Activated CD4-positive, alpha-beta T cell treated with anti-CD3 and anti-CD28 coated beads for 1 hour (primary cell): ENCODE measurements around the gene RITA1.
A peak's percentile ranks its signal among the peaks of the same experiment; 100 is the strongest.
"Not testable (repeated sequence)": the region's sequence is repeated elsewhere in the genome, so short reads cannot be mapped to it uniquely, and the experiment has no call there.

ENCODE experiments used
- DNase-seq: peaks from one replicate; pipeline ENCODE4 v3.0.0-alpha.2; 2020

Gene RITA1

GRCh38 chr12:113185180-113186032 lies at the start of gene RITA1, which contains the start of gene DDX54:
RITA1 (plus strand) TSS chr12:113185721; CDS start chr12:113186747, 1,026 bp downstream.
DDX54 (minus strand) TSS chr12:113185478; CDS start chr12:113185451, 27 bp downstream.
- peak; percentile 70 for DNase-seq

- peak; percentile 51 for DNase-seq
These were observed 49.2 kb upstream of the RITA1 start for GRCh38 chr12:113136128-113136989.

GRCh38 chr12:113136990-113137511 lies 48.5 kb upstream of the RITA1 start:
- no peak for DNase-seq

- DNase-seq, result no peak
These were observed 47.4 kb upstream of the RITA1 start for GRCh38 chr12:113137861-113138783.

- no peak for DNase-seq
These were observed 46.7 kb upstream of the RITA1 start for GRCh38 chr12:113138826-113139225.

- no peak for DNase-seq
These were observed 44.8 kb upstream of the RITA1 start for GRCh38 chr12:113140706-113141105.

- DNase-seq, result not testable (repeated sequence)
These were observed 43.8 kb upstream of the RITA1 start for GRCh38 chr12:113141716-113142115.

- DNase-seq, result no peak
These were observed 43.2 kb upstream of the RITA1 start for GRCh38 chr12:113142173-113142885.

- DNase-seq, result no peak
These were observed 42.6 kb upstream of the RITA1 start for GRCh38 chr12:113142886-113143332.

GRCh38 chr12:113143959-113144358 lies 41.6 kb upstream of the RITA1 start:
- no peak for DNase-seq

- DNase-seq, result no peak
These were observed 40.7 kb upstream of the RITA1 start for GRCh38 chr12:113144806-113145205.

- DNase-seq, result no peak
These were observed 39.6 kb upstream of the RITA1 start for GRCh38 chr12:113145720-113146551.

GRCh38 chr12:113146999-113147398 lies 38.5 kb upstream of the RITA1 start:
- DNase-seq, result no peak

GRCh38 chr12:113149361-113150150 lies 36.0 kb upstream of the RITA1 start, which contains the start of gene CFAP73:
CFAP73 (plus strand) TSS chr12:113149724; CDS start chr12:113149858, 134 bp downstream.
- DNase-seq, result no peak

- no peak for DNase-seq
These were observed 33.9 kb upstream of the RITA1 start for GRCh38 chr12:113151655-113152054.

- DNase-seq, result no peak
These were observed 33.2 kb upstream of the RITA1 start for GRCh38 chr12:113152196-113152834.

- peak; percentile 31 for DNase-seq
These were observed 32.4 kb upstream of the RITA1 start for GRCh38 chr12:113152835-113153814.
